Activated naive CD8-positive, alpha-beta T cell (primary cell): ENCODE results near the gene MAN1C1.
A peak's percentile ranks its signal among the peaks of the same experiment; 100 is the strongest.
"Not testable (repeated sequence)": the region's sequence is repeated elsewhere in the genome, so short reads cannot be mapped to it uniquely, and the experiment has no call there.

ENCODE experiments used
- H3K27ac Mint-ChIP-seq: one replicate; pipeline ENCODE4 v1.8.0; 2021; ENCODE audit warnings: mixed read lengths
- H3K27me3 Mint-ChIP-seq: one replicate; pipeline ENCODE4 v1.8.0; 2021; ENCODE audit warnings: mixed read lengths
- H3K36me3 Mint-ChIP-seq: one replicate; pipeline ENCODE4 v1.8.0; 2021; ENCODE audit warnings: mixed read lengths
- H3K4me1 Mint-ChIP-seq: one replicate; pipeline ENCODE4 v1.8.0; 2021; ENCODE audit warnings: low read depth, mixed read lengths
- H3K4me3 Mint-ChIP-seq: one replicate; pipeline ENCODE4 v1.8.0; 2021; ENCODE audit warnings: mild to moderate bottlenecking, mixed read lengths
- H3K9me3 Mint-ChIP-seq: one replicate; pipeline ENCODE4 v1.8.0; 2021; ENCODE audit warnings: low read depth, mixed read lengths

MAN1C1 gene

GRCh38 chr1:25734991-25735390 lies 118.4 kb downstream of the MAN1C1 start:
- H3K27me3 Mint-ChIP-seq, H3K4me3 Mint-ChIP-seq, H3K36me3 Mint-ChIP-seq, H3K27ac Mint-ChIP-seq, H3K9me3 Mint-ChIP-seq: not testable (repeated sequence)
- peaks cover 60% of the 10 kb centered on the region for H3K4me1 Mint-ChIP-seq

- no peaks in the 10 kb centered on the region for H3K27me3 Mint-ChIP-seq
- no peak overlapping the region for H3K27ac Mint-ChIP-seq
- no peaks in the 10 kb centered on the region for H3K9me3 Mint-ChIP-seq
- H3K36me3 Mint-ChIP-seq = peaks cover 2% of the 10 kb centered on the region
- H3K4me3 Mint-ChIP-seq = no peak overlapping the region
- H3K4me1 Mint-ChIP-seq = peaks cover 56% of the 10 kb centered on the region
These were observed 119.5 kb downstream of the MAN1C1 start for GRCh38 chr1:25735956-25736529.

GRCh38 chr1:25737130-25737529 lies 120.5 kb downstream of the MAN1C1 start:
- Mint-ChIP-seq H3K4me1 (peaks cover 59% of the 10 kb centered on the region), H3K36me3 (peaks cover 4% of the 10 kb centered on the region), H3K9me3 (no peaks in the 10 kb centered on the region), H3K27me3 (no peaks in the 10 kb centered on the region), H3K4me3 (no peak overlapping the region), H3K27ac (no peak overlapping the region)

- Mint-ChIP-seq H3K4me1 (peaks cover 52% of the 10 kb centered on the region), H3K36me3 (peaks cover 4% of the 10 kb centered on the region), H3K27ac (no peak overlapping the region)
These were observed 121.9 kb downstream of the MAN1C1 start for GRCh38 chr1:25738499-25738898.

GRCh38 chr1:25739341-25739740 lies 122.8 kb downstream of the MAN1C1 start:
- Mint-ChIP-seq H3K27ac (no peak overlapping the region), H3K9me3 (no peaks in the 10 kb centered on the region), H3K36me3 (peaks cover 4% of the 10 kb centered on the region), H3K4me1 (peaks cover 52% of the 10 kb centered on the region), H3K27me3 (no peaks in the 10 kb centered on the region), H3K4me3 (no peak overlapping the region)

More at GRCh38 chr1:25738499-25738898, 121.9 kb downstream of the MAN1C1 start:
- no peak overlapping the region for H3K4me3 Mint-ChIP-seq
- H3K27me3 Mint-ChIP-seq = no peaks in the 10 kb centered on the region
- H3K9me3 Mint-ChIP-seq = no peaks in the 10 kb centered on the region

- H3K36me3 Mint-ChIP-seq = peaks cover 4% of the 10 kb centered on the region
- H3K27ac Mint-ChIP-seq = no peak overlapping the region
- no peak overlapping the region for H3K4me3 Mint-ChIP-seq
- H3K9me3 Mint-ChIP-seq = no peaks in the 10 kb centered on the region
- H3K27me3 Mint-ChIP-seq = no peaks in the 10 kb centered on the region
- peaks cover 51% of the 10 kb centered on the region for H3K4me1 Mint-ChIP-seq
These were observed 123.5 kb downstream of the MAN1C1 start for GRCh38 chr1:25740071-25740470.

- Mint-ChIP-seq H3K27me3 (no peaks in the 10 kb centered on the region), H3K4me1 (peaks cover 37% of the 10 kb centered on the region), H3K4me3 (no peak overlapping the region), H3K27ac (no peak overlapping the region), H3K9me3 (no peaks in the 10 kb centered on the region), H3K36me3 (peaks cover 2% of the 10 kb centered on the region)
These were observed 125.7 kb downstream of the MAN1C1 start for GRCh38 chr1:25742316-25742715.

GRCh38 chr1:25743164-25744139 lies 126.9 kb downstream of the MAN1C1 start:
- H3K4me1 Mint-ChIP-seq = peaks cover 32% of the 10 kb centered on the region

GRCh38 chr1:25744140-25744581 lies 127.6 kb downstream of the MAN1C1 start:
- H3K36me3 Mint-ChIP-seq = peaks cover 2% of the 10 kb centered on the region
- no peaks in the 10 kb centered on the region for H3K27me3 Mint-ChIP-seq
- no peaks in the 10 kb centered on the region for H3K9me3 Mint-ChIP-seq
- peaks cover 27% of the 10 kb centered on the region for H3K4me1 Mint-ChIP-seq
- H3K4me3 Mint-ChIP-seq = no peak overlapping the region
- no peak overlapping the region for H3K27ac Mint-ChIP-seq

More at GRCh38 chr1:25743164-25744139, 126.9 kb downstream of the MAN1C1 start:
- Mint-ChIP-seq H3K27ac (peak overlapping the region; percentile 34), H3K36me3 (peaks cover 2% of the 10 kb centered on the region), H3K27me3 (no peaks in the 10 kb centered on the region), H3K4me3 (no peak overlapping the region), H3K9me3 (no peaks in the 10 kb centered on the region)

- Mint-ChIP-seq H3K27me3 (no peaks in the 10 kb centered on the region), H3K4me1 (peaks cover 24% of the 10 kb centered on the region), H3K36me3 (peaks cover 2% of the 10 kb centered on the region), H3K4me3 (no peak overlapping the region), H3K9me3 (no peaks in the 10 kb centered on the region), H3K27ac (no peak overlapping the region)
These were observed 128.2 kb downstream of the MAN1C1 start for GRCh38 chr1:25744636-25745425.

- H3K36me3 Mint-ChIP-seq = peaks cover 7% of the 10 kb centered on the region
- H3K27me3 Mint-ChIP-seq = no peaks in the 10 kb centered on the region
- peaks cover 18% of the 10 kb centered on the region for H3K4me1 Mint-ChIP-seq
- H3K27ac Mint-ChIP-seq = no peak overlapping the region
- no peaks in the 10 kb centered on the region for H3K9me3 Mint-ChIP-seq
- H3K4me3 Mint-ChIP-seq = no peak overlapping the region
These were observed 129.9 kb downstream of the MAN1C1 start for GRCh38 chr1:25746299-25747045.

- Mint-ChIP-seq H3K36me3 (peaks cover 5% of the 10 kb centered on the region), H3K4me1 (peaks cover 14% of the 10 kb centered on the region), H3K27me3 (no peaks in the 10 kb centered on the region), H3K4me3 (no peak overlapping the region), H3K27ac (no peak overlapping the region), H3K9me3 (no peaks in the 10 kb centered on the region)
These were observed 130.6 kb downstream of the MAN1C1 start for GRCh38 chr1:25747046-25747719.

- H3K27ac Mint-ChIP-seq = no peak overlapping the region
- H3K9me3 Mint-ChIP-seq = no peaks in the 10 kb centered on the region
- no peak overlapping the region for H3K4me3 Mint-ChIP-seq
- peaks cover 16% of the 10 kb centered on the region for H3K4me1 Mint-ChIP-seq
- H3K27me3 Mint-ChIP-seq = no peaks in the 10 kb centered on the region
- H3K36me3 Mint-ChIP-seq = peaks cover 5% of the 10 kb centered on the region
These were observed 132.1 kb downstream of the MAN1C1 start for GRCh38 chr1:25748531-25749205.
